ACC112 (cell line): Measurements from ENCODE around the gene POFUT2.

Experiments
- H2AFZ ChIP-seq: fragments of 200-600 bp; sonication (generic); one replicate; pipeline ENCODE4 v1.6.0; 2017; ENCODE audit warnings: antibody characterized with exemption, low read length; ENCODE audit not compliant: unreplicated experiment
- H3K27ac ChIP-seq: fragments of 200-600 bp; sonication (generic); 2 replicates; pipeline ENCODE4 v1.5.1; 2014; ENCODE audit warnings: low read depth, mild to moderate bottlenecking, antibody characterized with exemption, low read length, moderate library complexity
- H3K27me3 ChIP-seq: fragments of 200-600 bp; sonication (generic); 2 replicates; pipeline ENCODE4 v1.6.1; 2014; ENCODE audit warnings: mild to moderate bottlenecking, antibody characterized with exemption, low read length, moderate library complexity, mixed read lengths; ENCODE audit not compliant: insufficient read depth
- H3K36me3 ChIP-seq: fragments of 200-600 bp; sonication (generic); 2 replicates; pipeline ENCODE4 v1.6.1; 2016; ENCODE audit warnings: mild to moderate bottlenecking, antibody characterized with exemption, low read length, moderate library complexity, mixed read lengths; ENCODE audit not compliant: insufficient read depth
- H3K4me1 ChIP-seq: fragments of 200-600 bp; sonication (generic); one replicate; pipeline ENCODE4 v1.6.1; 2016; ENCODE audit warnings: low read length, mixed read lengths; ENCODE audit not compliant: insufficient read depth, unreplicated experiment, control insufficient read depth
- H3K4me3 ChIP-seq: fragments of 200-600 bp; sonication (generic); 2 replicates; pipeline ENCODE4 v1.5.1; 2014; ENCODE audit warnings: mild to moderate bottlenecking, low read depth, low read length
- H3K79me2 ChIP-seq: fragments of 200-600 bp; sonication (generic); one replicate; pipeline ENCODE4 v1.6.0; 2016; ENCODE audit warnings: low read length; ENCODE audit not compliant: control insufficient read depth, unreplicated experiment, insufficient read depth

The POFUT2 gene

DNA sequence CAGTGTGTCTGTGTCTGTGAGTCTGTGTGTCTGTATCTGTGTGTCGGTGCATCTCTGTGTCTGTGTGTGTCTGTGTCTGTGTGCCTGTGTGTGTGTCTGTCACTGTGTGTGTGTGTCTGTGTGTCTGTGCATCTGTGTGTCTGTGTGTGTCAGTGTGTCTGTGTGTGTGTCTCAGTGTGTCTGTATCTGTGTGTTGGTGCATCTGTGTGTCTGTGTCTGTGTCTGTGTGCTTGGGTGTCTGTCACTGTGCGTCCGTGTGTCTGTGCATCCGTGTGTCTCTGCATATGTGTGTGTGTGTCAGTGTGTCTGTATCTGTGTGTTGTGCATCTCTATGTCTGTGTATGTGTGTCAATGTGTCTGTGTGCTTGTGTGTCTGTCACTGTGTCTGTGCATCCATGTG lies 44.7 kb upstream of the POFUT2 start:
- Histone ChIP-seq H3K36me3 (no peaks in the 10 kb centered on the region), H2AFZ (no peak overlapping the region), H3K27me3 (no peaks in the 10 kb centered on the region), H3K4me1 (peaks cover 14% of the 10 kb centered on the region), H3K27ac (no peak overlapping the region), H3K4me3 (no peak overlapping the region), H3K79me2 (no peaks in the 10 kb centered on the region)

DNA sequence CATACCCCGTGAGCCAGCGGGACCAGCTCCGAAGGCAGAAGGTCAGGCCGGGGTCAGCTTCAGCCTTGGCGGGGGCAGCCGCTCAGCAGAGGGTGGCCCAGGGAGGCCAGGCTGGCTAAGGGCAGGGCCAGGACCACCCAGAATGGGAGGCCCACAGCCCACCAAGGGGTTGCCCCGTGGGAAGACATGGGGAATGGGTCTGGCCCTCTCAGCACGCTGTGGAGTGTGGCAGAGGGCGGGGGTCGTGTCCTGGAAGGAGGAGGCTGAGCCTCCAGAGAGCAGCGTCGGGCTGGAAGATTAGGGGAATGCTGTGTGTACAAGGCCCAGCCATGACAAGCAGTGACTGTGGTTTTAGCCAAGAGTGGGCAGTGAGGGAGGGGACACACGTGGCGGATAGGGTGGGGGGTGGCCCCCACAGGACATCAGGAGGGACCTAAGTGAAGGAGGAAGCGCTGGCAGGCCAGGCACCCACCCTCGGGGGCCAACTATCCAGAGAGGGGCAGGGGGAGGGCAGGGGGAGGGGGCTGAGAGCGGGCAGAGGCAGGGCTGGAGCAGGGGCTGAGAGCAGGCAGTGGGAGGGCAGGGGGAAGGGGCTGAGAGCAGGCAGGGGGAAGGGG lies 43.9 kb upstream of the POFUT2 start:
- Histone ChIP-seq H2AFZ (no peak overlapping the region), H3K4me1 (peaks cover 14% of the 10 kb centered on the region), H3K79me2 (no peaks in the 10 kb centered on the region), H3K27me3 (no peaks in the 10 kb centered on the region), H3K27ac (no peak overlapping the region), H3K4me3 (no peak overlapping the region), H3K36me3 (no peaks in the 10 kb centered on the region)

DNA sequence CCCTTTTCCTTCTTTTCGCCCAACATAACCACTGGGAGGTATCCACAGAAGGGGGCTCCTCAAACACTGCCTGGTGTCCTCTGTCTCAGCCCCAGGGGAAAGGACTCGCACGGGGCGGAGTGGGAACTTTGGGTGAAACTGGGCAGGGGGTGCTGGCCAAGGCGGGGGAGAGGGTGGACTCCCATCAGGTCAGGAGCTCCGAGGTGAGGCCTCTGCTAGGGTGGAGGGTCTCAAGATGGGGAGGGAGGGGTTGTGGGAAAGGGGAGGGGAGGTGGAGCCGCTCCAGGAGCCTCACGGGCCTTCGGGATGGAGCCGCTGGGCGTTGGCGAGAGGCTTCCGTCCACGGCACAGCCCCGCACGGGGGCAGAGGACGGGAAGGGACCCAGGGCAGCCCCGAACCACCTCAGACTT lies 43.2 kb upstream of the POFUT2 start:
- H3K27me3 ChIP-seq, result no peaks in the 10 kb centered on the region
- H3K27ac ChIP-seq, result no peak overlapping the region
- H2AFZ ChIP-seq, result no peak overlapping the region
- no peak overlapping the region for H3K4me3 ChIP-seq
- H3K36me3 ChIP-seq, result no peaks in the 10 kb centered on the region
- H3K79me2 ChIP-seq, result no peaks in the 10 kb centered on the region
- H3K4me1 ChIP-seq, result peaks cover 14% of the 10 kb centered on the region

DNA sequence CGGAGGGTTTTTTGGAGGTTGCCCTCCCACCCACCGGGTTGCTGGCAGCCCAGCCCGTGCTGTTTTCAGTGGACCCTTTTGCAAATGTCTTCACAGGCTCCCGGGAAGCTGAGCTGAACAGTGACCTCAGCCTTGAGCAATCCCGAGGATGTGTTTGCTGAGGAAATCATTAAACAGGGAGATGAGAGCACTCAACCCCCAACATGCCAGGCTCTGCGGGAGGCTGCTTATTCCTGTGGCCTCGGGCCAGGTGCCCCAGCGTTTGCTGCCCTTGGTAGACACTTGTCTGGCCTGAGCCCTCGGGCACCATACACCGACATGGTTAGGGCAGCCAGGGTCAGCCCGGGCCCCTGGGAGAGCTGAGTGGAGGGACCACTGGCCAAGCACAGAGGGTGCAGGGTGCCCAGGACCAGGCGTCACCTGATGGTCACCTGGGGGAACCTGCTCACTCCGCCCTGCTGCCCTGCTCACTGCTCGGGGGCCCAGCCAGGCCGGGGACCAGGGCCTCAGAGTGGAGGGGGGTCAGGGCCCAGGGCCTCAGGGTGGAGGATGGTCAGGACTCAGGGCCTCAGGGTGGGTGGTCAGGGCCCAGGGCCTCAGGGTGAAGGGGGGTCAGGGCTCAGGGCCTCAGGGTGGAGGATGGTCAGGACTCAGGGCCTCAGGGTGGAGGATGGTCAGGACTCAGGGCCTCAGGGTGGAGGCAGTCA lies 42.5 kb upstream of the POFUT2 start:
- Histone ChIP-seq H3K4me1 (peaks cover 14% of the 10 kb centered on the region), H3K79me2 (no peaks in the 10 kb centered on the region), H3K36me3 (no peaks in the 10 kb centered on the region), H3K27ac (no peak overlapping the region), H2AFZ (no peak overlapping the region), H3K27me3 (no peaks in the 10 kb centered on the region), H3K4me3 (no peak overlapping the region)

DNA sequence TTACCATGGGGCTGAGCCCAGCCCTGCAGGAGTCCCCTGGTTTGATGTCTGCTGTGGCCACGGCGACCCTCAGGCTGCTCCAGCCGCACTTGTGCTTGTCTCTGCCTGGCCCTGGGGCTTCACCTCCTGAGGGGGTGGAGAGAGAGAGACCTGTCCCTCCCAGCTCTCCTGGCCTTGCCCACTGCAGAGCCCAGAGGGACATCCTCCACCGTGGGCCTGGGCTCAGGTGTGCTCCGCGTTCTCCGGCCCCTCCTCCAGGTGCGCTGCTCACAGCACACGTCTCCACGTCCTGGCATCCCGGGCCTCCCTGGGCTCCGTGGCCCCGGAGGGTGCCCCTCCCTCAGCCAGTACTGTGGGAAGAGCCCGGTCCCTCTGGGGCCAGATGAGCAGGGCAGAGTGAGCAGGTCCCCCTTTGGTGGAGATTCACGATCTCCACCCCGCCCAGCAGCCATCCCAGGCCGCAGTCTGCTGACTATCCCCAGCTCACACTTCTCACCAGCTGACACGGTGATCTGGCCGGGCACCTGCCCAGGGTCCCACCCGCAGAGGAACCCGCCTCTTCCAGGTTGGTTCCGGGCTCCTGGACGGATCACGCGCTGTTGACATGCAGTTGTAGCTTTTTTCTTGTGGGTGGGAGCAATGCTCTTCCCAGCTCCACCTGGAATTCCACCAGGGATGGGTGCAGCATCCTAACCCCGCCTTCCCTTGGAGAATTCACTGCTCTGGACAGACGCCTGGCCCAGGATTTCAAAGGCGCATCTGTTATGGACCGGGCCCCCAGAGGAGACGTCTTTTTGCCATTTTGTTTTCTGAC lies 41.8 kb upstream of the POFUT2 start:
- no peak overlapping the region for H3K27ac ChIP-seq
- no peaks in the 10 kb centered on the region for H3K36me3 ChIP-seq
- H3K4me3 ChIP-seq, result no peak overlapping the region
- H2AFZ ChIP-seq, result no peak overlapping the region
- H3K4me1 ChIP-seq, result peaks cover 14% of the 10 kb centered on the region
- no peaks in the 10 kb centered on the region for H3K79me2 ChIP-seq
- no peaks in the 10 kb centered on the region for H3K27me3 ChIP-seq

DNA sequence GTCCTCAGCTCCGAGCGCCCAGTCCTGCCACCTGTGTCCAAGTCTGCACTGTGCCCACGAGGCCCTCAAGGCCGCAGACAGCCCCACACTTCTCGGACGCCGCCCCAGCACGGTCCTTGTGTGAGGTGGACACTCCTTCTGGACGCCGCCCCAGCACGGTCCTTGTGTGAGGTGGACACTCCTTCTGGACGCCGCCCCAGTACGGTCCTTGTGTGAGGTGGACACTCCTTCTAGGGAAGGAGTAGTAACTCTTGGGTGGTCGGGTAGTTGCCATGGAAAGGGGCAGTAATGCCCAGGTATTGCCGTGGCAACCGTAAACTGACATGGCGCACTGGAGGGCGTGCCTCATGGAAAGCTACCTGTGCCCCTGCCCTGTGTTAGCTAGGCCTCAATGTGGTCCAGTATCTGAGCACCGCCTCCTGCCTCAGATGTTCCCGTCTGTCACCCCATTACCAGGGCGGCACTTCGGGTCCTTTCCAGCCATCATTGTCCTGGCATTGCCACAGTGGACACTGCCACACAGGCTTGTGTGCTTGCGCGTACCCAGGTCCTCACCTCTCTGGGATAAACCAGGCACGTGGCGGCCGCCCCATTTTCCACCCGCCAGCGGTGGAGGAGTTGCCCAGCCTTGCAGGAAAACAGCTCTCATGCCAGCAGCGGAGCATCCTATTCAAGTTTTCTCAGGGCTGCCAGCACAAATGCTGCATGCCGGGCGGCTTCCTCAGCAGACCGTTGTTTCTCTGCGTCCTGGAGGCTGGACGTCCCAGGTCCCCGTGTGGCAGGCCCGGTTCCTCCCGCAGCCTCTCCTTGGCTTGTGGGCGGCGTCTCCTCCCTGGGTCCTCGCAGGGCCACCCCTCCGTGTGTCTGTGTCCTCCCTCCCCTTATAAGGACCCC lies 40.8 kb upstream of the POFUT2 start:
- Histone ChIP-seq H3K4me1 (peaks cover 19% of the 10 kb centered on the region), H3K27me3 (no peaks in the 10 kb centered on the region), H3K4me3 (no peak overlapping the region), H3K27ac (no peak overlapping the region), H3K36me3 (no peaks in the 10 kb centered on the region), H3K79me2 (no peaks in the 10 kb centered on the region), H2AFZ (no peak overlapping the region)

DNA sequence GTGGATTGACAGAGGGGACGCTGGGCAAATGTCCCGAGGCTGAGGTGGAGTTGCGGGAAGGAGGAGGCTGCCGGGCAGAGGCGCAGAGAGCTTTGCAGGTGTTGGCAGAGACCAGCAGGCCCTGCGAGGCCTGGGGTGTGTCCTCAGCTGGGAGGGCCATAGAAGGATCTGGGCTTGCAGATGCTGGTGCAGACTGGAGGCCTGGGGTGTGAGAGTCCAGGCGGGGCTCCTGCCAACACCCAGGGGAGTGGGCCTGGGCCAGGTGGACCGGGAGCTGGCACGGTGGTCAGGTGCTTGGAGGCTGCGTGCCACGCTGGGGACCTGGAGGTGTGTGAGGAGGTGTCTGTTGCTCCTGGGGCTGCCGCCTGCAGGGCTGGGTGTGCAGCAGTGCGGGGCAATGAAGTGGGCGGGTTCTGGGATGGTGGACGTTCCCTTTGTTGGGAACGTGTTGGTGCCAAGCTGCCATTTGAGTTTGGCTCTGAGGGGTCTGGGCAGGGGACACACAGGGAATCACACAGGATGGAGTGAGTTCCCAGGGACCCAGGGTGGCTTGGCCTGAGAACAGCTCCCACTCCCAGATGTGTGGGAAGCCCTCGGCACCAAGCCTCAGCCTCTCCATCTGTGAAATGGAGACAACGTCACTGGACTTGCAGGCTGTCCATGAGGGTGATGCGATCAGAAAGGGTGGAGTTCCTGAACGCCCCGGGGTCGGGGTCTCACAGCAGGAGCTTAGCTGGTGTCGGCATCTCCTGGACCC lies 39.9 kb upstream of the POFUT2 start:
- H3K79me2 ChIP-seq, result no peaks in the 10 kb centered on the region
- H3K4me1 ChIP-seq, result peaks cover 26% of the 10 kb centered on the region
- H3K27ac ChIP-seq, result no peak overlapping the region
- no peak overlapping the region for H3K4me3 ChIP-seq
- no peaks in the 10 kb centered on the region for H3K27me3 ChIP-seq
- H3K36me3 ChIP-seq, result no peaks in the 10 kb centered on the region
- no peak overlapping the region for H2AFZ ChIP-seq

DNA sequence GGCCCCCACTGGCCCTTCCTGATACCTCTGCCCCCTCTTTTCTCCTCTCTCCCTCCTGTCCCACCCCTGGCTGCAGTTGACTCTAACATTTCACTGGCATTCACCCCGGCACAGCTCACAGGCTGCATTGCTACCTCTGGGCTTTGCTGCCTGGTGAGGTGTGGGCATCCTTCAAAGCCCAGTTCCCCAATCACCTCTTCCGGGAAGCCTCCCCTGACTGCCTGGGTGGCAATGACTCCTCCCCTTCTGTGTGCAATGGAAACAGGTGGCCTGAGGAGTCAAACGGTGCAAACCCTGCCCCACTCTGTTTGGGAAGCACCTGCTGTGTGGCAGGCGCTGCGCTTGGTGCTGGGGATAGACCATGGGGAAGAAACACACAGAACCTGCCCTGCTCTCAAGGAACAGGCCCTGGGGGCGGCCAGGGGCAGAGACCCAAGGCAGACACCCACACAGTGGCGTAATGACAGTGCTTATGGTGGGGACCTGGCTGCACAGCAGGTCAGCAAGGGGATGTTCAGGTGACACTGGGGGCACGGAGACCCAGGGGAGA lies 39.3 kb upstream of the POFUT2 start:
- no peak overlapping the region for H3K27ac ChIP-seq
- peaks cover 26% of the 10 kb centered on the region for H3K4me1 ChIP-seq
- no peaks in the 10 kb centered on the region for H3K79me2 ChIP-seq
- H3K36me3 ChIP-seq, result no peaks in the 10 kb centered on the region
- no peaks in the 10 kb centered on the region for H3K27me3 ChIP-seq
- H2AFZ ChIP-seq, result no peak overlapping the region
- H3K4me3 ChIP-seq, result no peak overlapping the region

DNA sequence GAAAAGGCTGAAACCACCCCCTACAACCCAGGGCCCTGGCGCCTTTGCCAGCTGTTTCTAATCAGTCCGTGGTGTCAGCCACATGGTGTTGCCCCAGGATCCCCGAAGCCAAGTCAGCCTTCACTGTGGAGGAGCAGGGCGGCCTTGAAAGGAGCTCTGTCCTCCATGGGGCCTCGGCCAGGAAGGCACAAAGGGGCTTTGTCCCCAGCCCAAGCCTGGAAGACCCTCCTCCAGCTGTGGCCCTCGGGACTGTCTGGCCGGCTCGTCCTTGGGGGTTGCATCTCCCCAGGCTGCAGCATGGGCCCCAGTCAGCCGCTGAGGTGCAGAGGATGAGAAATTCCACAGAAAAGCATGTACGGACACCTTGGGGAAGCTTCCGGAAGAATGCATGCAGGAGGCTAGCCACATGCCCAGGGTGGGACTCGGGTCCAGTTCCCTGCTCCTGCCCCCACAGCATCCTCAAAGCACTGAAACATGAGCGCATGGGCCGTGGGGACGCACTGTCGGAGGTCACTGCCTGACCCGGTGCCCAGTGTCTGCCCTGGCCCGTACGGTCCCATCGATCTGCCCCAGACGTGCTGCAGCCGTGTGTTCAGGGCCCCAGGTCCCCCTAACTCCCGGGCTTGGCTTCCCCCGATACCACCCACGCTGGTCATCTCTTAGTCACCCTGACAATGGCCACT lies 38.6 kb upstream of the POFUT2 start:
- H2AFZ ChIP-seq, result no peak overlapping the region
- H3K4me1 ChIP-seq, result peaks cover 26% of the 10 kb centered on the region
- H3K36me3 ChIP-seq, result no peaks in the 10 kb centered on the region
- no peak overlapping the region for H3K4me3 ChIP-seq
- H3K79me2 ChIP-seq, result no peaks in the 10 kb centered on the region
- H3K27ac ChIP-seq, result no peak overlapping the region
- H3K27me3 ChIP-seq, result no peaks in the 10 kb centered on the region
